ENCODE data around the gene C1orf226. TPM values are rescaled to one million over a fixed set of nuclear protein-coding genes. Genes with fewer than 3 reads are reported as not detected.
"Not testable (repeated sequence)": the region's sequence is repeated elsewhere in the genome, so short reads cannot be mapped to it uniquely, and the experiment has no call there.

C1orf226 gene, protein sequence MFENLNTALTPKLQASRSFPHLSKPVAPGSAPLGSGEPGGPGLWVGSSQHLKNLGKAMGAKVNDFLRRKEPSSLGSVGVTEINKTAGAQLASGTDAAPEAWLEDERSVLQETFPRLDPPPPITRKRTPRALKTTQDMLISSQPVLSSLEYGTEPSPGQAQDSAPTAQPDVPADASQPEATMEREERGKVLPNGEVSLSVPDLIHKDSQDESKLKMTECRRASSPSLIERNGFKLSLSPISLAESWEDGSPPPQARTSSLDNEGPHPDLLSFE
- total RNA-seq: 5.8 TPM
- long read RNA-seq, full-length matches to known transcripts: 2 of 8 reads
- long read RNA-seq, partial matches to known transcripts: 0 of 8 reads
- long read RNA-seq, other reads (novel, unspliced or antisense): 6 of 8 reads

DNA sequence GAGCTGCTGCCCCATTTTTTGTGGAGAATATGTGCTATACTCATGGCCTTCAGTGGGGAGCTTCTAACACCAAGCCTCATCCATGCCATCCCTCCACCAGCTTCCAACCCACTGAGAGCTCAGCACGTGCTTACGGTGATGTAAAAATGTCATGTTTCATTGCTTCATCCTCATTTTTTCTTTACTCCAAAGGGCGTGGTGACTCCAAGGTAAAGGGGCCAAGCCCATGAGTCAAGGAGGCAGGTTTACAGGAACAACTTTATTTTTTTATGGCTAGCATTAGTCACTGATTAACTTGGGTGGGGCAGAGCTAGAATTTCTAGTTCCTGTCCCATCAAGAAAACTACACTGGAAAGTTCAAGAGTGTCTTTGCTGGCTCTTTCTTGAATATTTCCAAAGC lies at the start of gene C1orf226:
Gene C1orf226, plus strand, starts transcription at position 346 of the 400 bp plus-strand sequence. CDS start 174 bp downstream, outside the sequence.
- ATAC-seq (no peak), DNase-seq (no peak)
- intact Hi-C loops (cut with micrococcal nuclease): no loop called here

DNA sequence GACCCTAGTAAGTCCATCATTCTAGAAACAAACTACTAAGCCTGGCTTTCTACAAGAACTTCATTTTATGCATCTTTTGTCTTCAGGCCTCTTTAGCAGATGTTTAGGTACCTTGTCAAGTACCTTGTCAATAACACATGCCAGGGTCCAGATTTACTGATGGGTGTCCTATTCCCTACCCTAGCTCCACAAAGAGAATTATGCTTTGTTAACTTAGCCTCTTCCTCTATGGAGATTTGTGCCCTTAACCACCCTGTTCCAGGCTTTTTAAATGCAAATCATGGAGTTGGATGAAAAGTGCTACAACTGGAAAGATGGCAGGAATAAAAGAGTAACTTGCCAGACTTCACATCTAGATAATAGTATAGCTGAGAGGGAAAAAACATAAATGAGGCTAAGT lies 47.5 kb upstream of the C1orf226 start:
- DNase-seq (no peak), ATAC-seq (no peak)
- intact Hi-C loops (cut with micrococcal nuclease): no loop called here

DNA sequence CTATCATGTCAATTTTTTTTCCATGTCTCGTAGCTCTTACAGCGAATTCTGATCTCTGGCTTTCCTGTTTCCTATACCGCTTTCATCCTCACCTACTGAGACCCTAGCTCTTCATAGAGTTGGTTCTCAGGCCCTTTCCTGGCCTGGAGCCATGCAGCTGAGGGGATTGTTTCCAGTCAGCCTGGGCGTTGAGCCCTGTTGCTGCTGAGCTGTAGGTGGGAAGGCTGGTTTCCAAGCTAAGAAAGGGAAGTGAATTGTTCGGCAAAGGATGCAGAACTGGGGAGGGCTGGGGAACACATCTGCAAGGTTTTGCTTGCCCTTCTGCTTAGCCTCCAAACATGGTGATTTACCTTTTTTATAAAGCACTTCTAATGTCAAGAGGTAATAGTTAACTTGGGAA lies 46.4 kb upstream of the C1orf226 start:
- DNase-seq (peak; percentile 61), ATAC-seq (peak; percentile 80)
- intact Hi-C loops (cut with micrococcal nuclease): no loop called here

DNA sequence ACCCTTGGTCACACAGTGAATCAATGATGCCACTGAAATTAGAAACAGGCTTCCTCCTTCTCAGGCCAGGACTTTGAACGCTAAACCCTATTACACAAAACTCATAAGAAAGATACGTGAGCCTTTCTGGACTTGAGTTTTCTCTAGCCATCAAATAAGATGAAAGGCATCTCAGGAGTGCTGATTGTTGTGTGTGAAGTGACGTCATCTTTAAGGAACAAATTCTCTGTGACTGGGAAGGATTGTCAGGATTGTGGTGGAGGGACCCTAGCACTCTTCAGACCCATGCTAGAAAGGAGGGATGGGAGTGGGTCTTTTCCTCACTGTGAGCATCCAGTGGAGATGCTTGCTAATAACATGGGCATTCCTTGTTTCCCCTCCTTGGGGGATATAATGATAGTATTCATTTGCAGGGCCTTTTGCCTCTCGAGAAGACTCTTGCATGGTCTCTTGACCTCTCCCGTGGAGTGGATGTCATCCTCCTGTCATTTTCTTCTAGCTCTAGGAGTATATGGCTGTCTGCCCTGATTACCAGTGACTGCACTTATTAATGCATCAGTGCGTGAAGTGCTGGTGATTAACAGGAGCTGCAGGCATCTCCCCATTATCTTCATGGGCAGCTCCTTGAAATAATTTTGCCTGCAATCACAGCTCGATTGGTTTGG lies 44.8 kb upstream of the C1orf226 start:
- no peak for DNase-seq
- ATAC-seq: no peak
- intact Hi-C loops (cut with micrococcal nuclease): no loop called here

DNA sequence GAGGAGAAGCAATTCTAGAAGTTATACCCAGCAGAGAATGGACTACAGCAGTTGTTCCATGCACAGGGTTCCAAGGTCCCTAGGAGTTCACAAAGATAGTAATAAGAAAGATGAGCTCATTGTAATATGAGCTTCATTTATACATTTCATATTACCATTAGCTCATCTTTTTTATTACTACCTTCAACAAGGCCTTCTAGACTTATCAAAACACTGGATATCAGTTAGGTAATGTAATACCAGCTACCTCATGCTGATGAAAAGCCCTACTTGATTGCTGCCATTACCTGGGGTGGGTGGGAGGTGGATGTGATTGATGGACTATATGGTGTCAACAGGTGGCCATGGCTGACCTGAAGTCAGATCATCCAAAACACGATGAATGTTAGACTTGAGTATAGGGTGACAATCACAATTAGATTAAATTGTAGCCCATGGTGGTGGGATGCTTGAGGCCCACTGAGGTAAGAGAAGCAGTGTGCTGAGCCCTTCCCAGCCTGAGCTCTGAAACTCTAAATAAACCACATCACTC lies 39.0 kb upstream of the C1orf226 start:
- no peak for ATAC-seq
- intact Hi-C loops (cut with micrococcal nuclease): no loop called here
- no peak for DNase-seq

DNA sequence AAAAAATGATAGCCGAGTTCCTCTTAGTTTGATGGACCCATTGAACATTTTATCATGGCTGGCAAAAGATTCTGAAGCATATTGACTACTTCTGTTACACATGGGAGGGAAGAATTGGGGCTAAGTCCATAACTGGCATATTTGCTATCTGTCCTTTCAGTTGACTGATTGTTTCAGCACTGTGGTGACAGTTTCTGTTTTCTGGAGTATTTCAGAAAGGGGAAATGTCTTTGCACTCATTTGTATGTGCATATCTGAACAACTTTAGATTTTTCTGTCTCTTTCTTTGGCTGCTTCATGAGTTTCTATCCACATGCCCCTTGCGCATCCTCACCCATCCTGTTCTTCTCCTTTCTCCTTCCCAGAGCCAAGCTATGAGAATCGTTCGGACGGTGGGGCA lies 38.1 kb upstream of the C1orf226 start:
- intact Hi-C loops (cut with micrococcal nuclease): no loop called here
- DNase-seq (no peak), ATAC-seq (no peak)

DNA sequence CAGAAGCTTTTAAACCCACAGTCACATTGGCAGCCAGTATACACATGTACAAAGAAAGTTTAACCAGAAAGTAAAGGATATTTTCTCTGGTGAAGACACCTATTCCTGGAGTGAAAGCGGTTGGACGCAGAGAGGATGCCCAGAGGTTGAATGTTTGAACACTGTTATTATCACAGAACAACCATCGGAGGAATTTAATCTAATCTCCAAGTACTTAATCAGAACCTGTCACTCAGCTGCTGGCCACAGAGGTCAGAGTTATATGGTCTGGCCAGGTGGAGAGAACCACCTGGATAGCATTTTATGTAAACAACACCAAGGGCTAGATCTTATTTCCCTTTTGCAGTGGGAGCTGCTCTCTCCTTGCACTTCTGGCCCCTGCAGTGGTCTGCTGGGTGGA lies 34.2 kb upstream of the C1orf226 start:
- ATAC-seq (no peak), DNase-seq (no peak)
- intact Hi-C loops (cut with micrococcal nuclease): no loop called here

DNA sequence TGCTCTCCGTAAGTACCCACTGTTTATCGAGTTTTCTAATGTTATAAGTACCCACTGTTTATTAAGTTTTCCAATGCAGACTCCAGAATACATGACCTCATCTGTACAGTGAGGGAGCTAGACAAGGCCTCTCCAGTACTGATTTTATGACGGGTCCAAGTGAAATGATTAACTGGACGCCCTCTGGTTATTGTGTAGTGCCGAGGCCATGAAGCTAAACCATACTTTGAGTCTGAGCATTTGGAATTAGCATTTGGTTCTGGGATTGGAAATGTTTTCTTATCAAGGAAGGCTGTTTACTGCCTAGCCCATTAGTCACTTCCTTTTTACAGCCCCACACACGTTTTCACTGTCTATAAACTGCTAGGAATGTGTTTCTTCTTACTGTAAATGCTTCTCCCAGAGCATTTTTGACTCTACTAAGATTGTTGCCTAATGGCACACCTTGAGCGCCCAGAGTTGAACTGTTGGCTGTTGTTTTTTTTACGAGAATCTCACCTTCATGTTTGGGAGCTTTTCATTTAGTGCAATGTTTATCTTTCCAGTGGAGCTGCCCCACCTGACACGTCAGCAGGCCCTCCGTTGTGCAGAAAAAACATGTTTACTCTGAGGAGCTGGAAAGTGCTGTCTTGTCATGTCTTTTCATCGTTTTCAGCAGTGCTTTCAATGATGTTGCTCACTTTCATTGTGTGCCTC lies 31.7 kb upstream of the C1orf226 start:
- no peak for ATAC-seq
- no peak for DNase-seq
- intact Hi-C loops (cut with micrococcal nuclease): no loop called here

DNA sequence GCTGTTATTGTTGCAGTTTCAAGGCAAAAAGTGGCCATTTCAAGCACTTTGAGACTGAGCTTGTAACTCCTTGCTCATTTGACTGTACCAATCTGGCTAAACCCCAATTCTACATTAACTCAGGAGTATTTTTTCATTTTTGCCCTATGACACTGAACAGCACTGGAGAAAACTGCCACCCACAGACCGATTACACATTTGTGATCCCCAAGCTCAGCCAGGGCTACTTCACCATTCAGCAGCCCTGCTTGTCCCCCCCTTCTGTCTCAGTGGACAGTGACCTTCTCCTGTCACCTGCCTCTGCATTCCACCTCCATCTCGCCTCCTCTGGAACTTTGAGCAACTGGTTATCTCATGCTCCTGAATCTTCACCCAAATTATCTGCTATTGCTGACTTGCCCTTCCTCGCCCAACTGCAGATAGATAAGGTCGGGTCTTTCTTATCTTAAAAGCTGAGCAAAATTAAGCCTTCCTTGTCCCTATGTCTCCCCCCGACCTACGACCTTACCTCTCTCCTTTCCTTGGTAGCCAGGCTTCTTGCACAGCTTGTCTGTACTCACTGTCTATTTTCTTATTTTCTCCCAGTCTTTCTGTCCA lies 30.2 kb upstream of the C1orf226 start:
- no peak for DNase-seq
- intact Hi-C loops (cut with micrococcal nuclease): no loop called here
- ATAC-seq: no peak

DNA sequence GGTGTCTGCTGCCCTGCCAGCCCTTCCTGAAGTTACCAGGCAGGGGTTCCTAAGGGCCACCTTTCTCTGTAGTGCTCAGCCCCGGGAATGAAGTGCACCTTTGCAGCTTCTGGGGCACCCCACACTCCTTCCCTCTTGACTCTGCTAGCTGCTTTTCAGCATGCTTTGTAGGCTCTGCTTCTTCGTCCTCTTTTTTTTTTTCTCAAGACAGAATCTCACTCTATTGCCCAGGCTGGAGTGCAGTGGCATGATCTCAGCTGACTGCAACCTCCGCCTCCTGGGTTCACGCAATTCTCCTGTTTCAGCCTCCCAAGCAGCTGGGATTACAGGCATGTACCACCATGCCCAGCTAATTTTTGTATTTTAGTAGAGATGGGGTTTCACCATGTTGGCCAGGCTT lies 29.7 kb upstream of the C1orf226 start:
- DNase-seq: not testable (repeated sequence)

DNA sequence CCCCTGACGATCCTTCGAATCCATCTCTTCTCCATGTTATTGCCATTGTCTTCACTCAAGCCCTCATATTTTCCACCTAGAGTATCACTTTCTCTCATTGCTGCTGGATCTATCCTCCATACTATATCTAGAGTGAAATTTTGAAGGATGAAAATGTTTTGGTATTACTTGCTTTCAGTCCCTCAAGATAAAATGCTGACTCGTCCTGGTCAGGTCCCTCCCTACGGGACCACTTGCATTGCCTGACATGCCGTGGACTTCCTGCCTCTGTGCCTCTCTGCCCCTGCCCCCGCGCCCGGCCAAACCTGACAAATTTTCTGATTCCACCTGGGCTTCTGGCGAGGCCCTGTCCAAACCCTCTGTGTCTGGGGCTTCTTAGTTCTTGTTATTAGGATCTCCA lies 28.4 kb upstream of the C1orf226 start:
- ATAC-seq (no peak), DNase-seq (no peak)
- intact Hi-C loops (cut with micrococcal nuclease): no loop called here

More for the DNA sequence above, 29.7 kb upstream of the C1orf226 start:
- ATAC-seq; intact Hi-C loops (cut with micrococcal nuclease): not testable (repeated sequence)

DNA sequence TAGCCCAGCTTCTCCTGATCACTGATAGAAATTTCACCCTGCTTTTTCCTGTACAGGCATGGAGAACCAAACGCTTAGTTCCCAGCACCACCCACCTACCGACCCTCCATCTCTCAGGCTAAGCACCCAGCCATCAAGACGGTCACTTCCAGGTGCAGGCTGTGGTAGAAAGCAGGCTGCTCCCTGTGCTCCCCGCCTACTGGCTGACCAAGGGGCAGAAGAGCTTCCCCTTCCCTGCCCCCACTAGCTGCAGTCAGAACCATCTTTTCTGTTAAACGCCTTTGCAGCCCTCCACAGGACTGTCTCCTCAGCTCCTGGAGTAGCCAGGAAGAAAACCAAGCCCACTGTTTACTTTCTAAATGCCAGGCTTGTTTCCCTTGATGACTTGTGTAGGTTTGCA lies 27.8 kb upstream of the C1orf226 start:
- intact Hi-C loops (cut with micrococcal nuclease): no loop called here
- DNase-seq: no peak
- ATAC-seq: no peak

DNA sequence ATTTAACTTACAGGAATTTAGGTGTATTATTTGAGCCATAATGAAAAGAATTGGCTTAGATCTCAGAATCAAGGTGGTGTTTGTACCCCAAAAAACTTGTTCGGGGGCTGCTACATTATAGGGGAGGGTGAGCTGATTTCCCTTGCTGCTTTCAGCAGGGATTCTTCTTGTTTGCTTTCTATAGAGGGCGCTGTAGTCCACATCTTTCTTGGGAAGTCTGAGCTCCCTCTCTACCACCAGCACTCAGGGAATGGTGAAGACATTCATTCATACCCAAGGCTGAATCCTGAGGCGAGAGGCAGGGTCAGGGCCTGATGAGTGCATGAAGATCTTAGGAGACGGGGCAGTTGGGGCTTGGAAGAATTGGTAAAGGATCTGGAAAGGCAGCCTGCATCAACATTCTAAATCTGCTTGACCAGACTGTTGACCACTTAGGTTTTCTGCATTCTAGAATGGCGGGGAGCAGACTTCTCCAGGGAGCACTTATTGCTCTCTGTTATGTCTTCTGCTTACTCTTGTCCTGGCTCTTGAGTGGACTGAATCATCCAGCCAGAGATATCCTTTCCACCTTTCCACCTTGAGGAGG lies 23.8 kb upstream of the C1orf226 start:
- DNase-seq (no peak), ATAC-seq (no peak)
- intact Hi-C loops (cut with micrococcal nuclease): no loop called here

DNA sequence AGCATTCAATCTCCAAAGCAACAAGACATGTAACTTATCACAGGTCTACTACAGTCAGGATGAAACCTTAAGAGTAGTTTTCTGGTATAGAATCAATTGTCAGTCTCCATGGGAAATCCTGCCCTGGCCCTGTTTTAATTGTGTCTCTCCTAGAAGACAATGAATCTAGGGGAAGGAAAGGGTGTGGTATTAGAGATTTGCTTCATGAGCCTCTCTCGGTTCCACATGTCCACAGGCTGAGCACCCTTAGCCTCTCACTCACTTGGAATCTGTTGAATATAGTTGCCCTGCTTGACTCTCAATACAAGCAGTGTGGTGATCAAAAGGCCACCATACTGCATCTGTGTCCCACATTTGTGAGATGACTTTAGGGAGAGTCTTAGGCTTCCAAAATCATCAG lies 22.6 kb upstream of the C1orf226 start:
- no peak for ATAC-seq
- intact Hi-C loops (cut with micrococcal nuclease): no loop called here
- no peak for DNase-seq

DNA sequence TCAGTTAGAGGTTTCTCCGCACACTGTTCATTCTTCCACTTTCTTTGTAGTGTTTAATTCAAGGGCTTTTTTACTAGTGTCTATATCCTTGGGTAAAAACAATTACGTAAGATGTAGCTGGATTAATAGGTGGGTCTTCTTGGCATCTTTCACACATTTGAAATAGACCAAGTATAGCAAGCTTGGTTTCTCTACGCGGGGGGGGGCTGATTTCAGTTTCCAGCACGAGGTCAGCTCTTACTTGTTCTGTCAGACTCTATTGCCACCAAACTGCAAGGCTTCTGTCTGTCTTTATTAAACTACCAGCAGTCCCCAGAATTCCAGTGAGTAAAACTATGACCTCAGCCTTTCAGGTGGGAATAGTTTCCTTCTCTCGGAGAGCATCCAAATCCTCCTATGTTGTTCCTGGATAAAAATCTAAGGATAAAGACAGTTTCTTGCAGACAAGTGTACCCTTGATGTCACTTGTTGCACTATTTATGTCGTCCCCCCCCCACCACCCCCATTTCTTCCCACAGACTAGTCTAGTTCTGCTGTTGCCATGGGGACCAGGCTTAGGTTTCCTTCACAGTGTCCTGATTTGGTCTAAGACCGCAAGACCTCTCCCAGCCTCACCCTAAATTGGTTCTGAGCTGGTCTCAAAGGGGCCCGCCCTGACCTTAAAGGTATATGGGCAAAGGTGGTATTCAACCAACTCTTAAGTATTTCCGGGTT lies 21.8 kb upstream of the C1orf226 start:
- no peak for DNase-seq
- intact Hi-C loops (cut with micrococcal nuclease): no loop called here
- ATAC-seq: no peak

DNA sequence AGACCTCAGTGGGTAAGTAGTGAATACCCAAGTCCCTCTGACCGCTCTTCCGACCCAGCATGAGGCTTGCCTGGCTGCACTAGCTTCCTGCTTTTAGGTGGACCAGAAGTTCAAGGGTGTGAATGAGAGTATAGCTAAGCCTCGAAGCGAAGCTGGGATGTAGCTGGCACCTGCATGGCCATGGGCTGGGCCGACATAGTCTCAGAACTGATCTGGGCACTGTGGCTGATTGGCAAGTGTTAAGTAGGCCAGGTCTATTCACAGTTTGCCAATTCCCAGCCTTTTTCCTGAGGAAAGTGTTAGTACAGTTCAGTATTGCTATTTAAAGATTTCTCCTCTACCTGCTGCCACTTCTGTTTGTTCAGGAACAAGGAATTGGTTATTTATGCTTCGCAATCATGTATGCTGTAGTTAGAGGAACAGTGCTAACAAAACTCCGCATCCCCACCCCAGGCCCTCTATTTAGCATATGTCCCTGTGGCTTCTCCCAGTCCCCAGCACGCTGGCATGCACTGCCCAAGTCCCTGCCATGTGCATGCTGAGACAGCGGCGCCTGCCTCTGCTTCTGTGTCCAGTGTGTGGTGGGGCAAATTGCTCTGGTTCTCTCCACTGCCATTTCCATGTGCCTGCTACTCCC lies 21.2 kb upstream of the C1orf226 start:
- DNase-seq: no peak
- no peak for ATAC-seq
- intact Hi-C loops (cut with micrococcal nuclease): no loop called here

DNA sequence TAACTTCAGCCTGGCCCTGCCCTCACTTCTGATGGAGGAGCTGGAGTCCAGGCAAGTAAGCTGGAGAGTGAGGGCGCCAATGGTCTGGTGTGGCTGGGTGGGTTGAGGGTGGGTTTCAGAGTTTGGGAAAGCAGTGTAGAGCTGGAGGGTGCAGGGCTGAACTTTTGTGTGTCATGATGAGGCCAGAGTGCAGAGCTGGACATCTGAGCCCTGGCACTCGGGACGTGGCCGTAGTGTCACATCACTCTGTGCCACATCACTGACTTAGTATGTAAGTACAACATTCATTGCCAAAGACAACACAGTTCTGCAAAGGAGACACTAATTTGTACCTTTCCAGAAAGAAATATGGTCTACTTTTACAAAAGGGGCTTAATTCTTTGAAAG lies 20.7 kb upstream of the C1orf226 start:
- DNase-seq: no peak
- intact Hi-C loops (cut with micrococcal nuclease): no loop called here
- ATAC-seq: no peak

DNA sequence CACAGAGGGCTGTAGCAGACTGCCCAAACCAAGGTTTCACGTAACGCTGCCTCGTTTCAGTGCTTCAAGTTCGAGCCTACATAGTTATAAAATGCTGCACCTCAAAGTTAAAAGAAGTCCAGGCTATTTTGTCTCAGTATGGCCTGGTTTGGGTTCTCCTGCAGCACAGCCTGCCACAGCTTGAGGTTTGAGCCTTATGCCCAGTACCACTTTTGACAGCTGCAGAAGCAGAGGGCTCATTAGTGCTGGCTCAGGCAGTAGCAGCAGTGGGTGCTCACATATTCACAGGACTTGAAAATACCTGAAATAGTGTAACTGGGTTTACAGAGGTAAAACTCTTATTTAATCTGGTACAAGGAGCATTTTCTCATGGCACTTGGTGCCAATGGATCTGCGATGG lies 20.2 kb upstream of the C1orf226 start:
- DNase-seq (no peak), ATAC-seq (no peak)

More for the DNA sequence above, 20.2 kb upstream of the C1orf226 start:
- intact Hi-C loops (cut with micrococcal nuclease): no loop called here

Data from left ventricle myocardium superior (tissue), 1 donor.